Karpas-422 (cell line): Measurements from ENCODE around the gene ZNF775. TPM values are rescaled to one million over a fixed set of nuclear protein-coding genes. Genes with fewer than 3 reads are reported as not detected.

Experiments
- DNase-seq: peaks from one replicate; pipeline ENCODE4 v3.0.0-alpha.2; 2015
- H2AFZ ChIP-seq: fragments of 200-600 bp; sonication (generic); 2 replicates; pipeline ENCODE4 v1.6.1; 2014; ENCODE audit warnings: antibody characterized with exemption, low read length, mixed read lengths
- H3K27ac ChIP-seq: fragments of 200-600 bp; sonication (generic); 2 replicates; pipeline ENCODE4 v1.5.1; 2014; ENCODE audit warnings: mild to moderate bottlenecking, low read length, moderate library complexity
- H3K27me3 ChIP-seq: fragments of 200-600 bp; sonication (generic); 2 replicates; pipeline ENCODE4 v1.6.1; 2014; ENCODE audit warnings: low read length, mixed read lengths
- H3K36me3 ChIP-seq: fragments of 200-600 bp; sonication (generic); 2 replicates; pipeline ENCODE4 v1.6.1; 2014; ENCODE audit warnings: low read length, mixed read lengths; ENCODE audit not compliant: insufficient read depth
- H3K4me1 ChIP-seq: fragments of 200-600 bp; sonication (generic); 2 replicates; pipeline ENCODE4 v1.6.1; 2014; ENCODE audit warnings: mild to moderate bottlenecking, low read length, mixed read lengths
- H3K4me2 ChIP-seq: fragments of 200-600 bp; sonication (generic); 2 replicates; pipeline ENCODE4 v1.6.1; 2014; ENCODE audit warnings: low read length, low read depth, mild to moderate bottlenecking; ENCODE audit not compliant: poor library complexity, severe bottlenecking
- H3K4me3 ChIP-seq: fragments of 200-600 bp; sonication (generic); 2 replicates; pipeline ENCODE4 v1.5.1; 2014; ENCODE audit warnings: mild to moderate bottlenecking, antibody characterized with exemption, low read length, mixed read lengths
- H3K79me2 ChIP-seq: fragments of 200-600 bp; sonication (generic); 2 replicates; pipeline ENCODE4 v1.6.1; 2014; ENCODE audit warnings: mild to moderate bottlenecking, low read length, mixed read lengths
- H3K9ac ChIP-seq: fragments of 200-600 bp; sonication (generic); 2 replicates; pipeline ENCODE4 v1.6.0; 2014; ENCODE audit warnings: low read length
- H3K9me2 ChIP-seq: fragments of 200-600 bp; sonication (generic), shearing (Covaris generic); replicated peaks from 2 replicates; pipeline ENCODE4 v1.6.0; 2014; ENCODE audit warnings: mild to moderate bottlenecking, low read length, moderate library complexity; ENCODE audit not compliant: insufficient read depth
- H3K9me3 ChIP-seq: fragments of 300-700, 200-600 bp; sonication (generic); 2 replicates; pipeline ENCODE4 v1.6.1; 2014; ENCODE audit warnings: low read length, mixed read lengths
- H4K20me1 ChIP-seq: fragments of 200-600 bp; sonication (generic); 2 replicates; pipeline ENCODE4 v1.6.1; 2014; ENCODE audit warnings: mild to moderate bottlenecking, antibody characterized with exemption, low read length, low read depth; ENCODE audit not compliant: insufficient read depth
- total RNA-seq: library from RNA; depleted of rRNA; stranded (reverse); fragments of >200 nt; shearing (Covaris generic); gene quantifications from 2 replicates; pipeline ENCODE4 v1.2.3, GENCODE V29; 2014; ENCODE audit warnings: low replicate concordance

The ZNF775 gene
- total RNA-seq, 1 experiment from 2014 or later, result 1.5 TPM

DNA sequence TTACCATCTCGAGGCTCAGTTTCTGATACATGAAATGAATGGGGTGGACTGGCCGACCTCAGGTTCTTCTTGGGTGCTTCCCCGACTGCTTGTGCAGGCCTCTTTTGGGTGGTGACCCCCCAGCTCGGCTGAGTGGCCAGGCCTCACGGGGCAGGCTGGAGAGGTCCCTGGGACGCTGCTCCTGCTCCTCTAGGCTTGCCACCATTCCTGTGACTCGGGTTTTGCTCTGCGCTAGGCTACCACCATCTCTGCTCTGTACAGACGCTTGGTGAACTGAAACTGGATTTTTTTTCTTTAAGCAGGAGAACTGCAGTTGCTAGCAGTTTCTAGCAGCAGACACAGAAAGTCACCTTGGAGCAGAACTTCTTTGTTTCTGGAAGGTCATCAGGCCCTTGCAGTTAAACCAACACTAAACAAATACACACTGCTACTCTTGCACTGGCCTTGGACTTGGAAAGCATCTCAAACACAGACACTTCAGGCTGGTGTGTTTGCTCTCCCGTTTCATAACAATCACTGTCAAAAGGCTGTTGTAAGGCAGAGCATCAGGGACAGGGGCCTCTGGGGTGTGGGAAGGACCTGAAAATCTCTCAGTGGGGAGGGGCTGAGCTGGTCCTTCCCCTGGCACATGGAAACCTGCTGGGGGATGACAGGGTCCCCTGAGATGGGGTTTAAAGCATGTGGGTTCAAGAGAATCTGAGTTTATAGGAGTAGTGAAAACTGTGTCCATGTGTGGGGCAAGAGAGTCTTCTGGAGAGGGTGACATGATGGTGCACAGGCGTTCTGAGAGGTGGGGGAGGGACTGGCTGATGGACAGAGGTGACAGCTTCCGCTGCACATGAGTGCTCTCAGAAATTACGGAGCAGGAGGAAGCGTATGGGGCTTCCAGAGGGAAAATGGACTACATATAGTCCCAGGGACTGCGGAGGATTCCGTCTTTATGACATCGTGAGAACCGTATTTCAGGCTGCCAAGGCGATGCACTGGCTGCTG is 36.3 kb downstream of the ZNF775 start:
- Histone ChIP-seq H3K4me2 (no peak overlapping the region), H3K9me2 (no peaks in the 10 kb centered on the region), H2AFZ (no peak overlapping the region), H3K9ac (no peak overlapping the region), H3K27ac (no peak overlapping the region), H3K27me3 (no peaks in the 10 kb centered on the region), H3K36me3 (no peaks in the 10 kb centered on the region), H3K9me3 (no peaks in the 10 kb centered on the region), H3K4me3 (no peak overlapping the region), H4K20me1 (no peaks in the 10 kb centered on the region), H3K79me2 (no peaks in the 10 kb centered on the region), H3K4me1 (no peaks in the 10 kb centered on the region)
- no peak for DNase-seq

DNA sequence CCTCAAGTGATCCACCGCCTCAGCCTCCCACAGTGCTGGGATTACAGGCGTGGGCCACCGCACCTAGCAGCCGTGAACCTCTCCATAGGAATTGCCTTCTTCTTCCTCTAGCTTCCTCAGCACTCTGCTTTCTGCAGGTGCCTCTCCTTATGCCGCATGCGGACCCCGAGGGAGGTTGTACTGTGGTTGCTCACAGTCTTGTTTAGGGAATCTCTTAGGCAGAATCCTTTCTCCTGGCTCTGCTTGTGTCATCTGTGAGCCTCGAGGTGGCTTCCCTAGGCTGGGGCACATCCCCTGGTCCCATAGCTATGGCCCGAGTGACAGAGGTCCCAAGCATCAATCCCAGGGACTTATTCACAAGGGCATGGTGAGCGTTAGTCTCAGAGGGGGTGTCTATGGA is 38.1 kb downstream of the ZNF775 start:
- H3K9me3 ChIP-seq, result no peaks in the 10 kb centered on the region
- DNase-seq, result no peak
- no peaks in the 10 kb centered on the region for H3K79me2 ChIP-seq
- no peaks in the 10 kb centered on the region for H3K36me3 ChIP-seq
- no peaks in the 10 kb centered on the region for H4K20me1 ChIP-seq
- no peak overlapping the region for H3K4me2 ChIP-seq
- no peaks in the 10 kb centered on the region for H3K4me1 ChIP-seq
- H3K9me2 ChIP-seq, result no peaks in the 10 kb centered on the region
- no peak overlapping the region for H3K9ac ChIP-seq
- no peak overlapping the region for H2AFZ ChIP-seq
- no peak overlapping the region for H3K27ac ChIP-seq
- H3K4me3 ChIP-seq, result no peak overlapping the region
- H3K27me3 ChIP-seq, result no peaks in the 10 kb centered on the region

DNA sequence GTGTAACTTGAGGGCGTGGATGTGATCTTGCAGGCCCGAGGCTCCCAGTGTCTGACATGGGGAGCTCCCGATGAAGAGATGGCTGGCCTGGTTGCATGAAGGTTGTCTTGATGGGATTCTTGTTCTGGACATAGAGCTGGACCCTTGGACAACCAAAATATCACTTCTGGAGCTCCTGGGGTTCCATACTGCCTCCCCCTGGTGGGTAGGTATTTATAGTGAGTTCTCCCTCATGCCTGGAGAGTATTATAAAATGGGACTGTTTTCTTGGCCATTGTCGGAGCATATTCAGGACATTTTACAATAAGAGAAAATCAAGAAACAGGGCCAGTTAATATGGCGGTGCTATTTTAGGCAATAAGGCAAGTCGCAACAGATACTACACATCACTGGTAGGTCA is 38.7 kb downstream of the ZNF775 start:
- DNase-seq, result no peak
- Histone ChIP-seq H3K27ac (no peak overlapping the region), H2AFZ (no peak overlapping the region), H3K4me2 (no peak overlapping the region), H3K9ac (no peak overlapping the region), H3K79me2 (no peaks in the 10 kb centered on the region), H3K4me1 (no peaks in the 10 kb centered on the region), H4K20me1 (no peaks in the 10 kb centered on the region), H3K9me2 (no peaks in the 10 kb centered on the region), H3K27me3 (no peaks in the 10 kb centered on the region), H3K4me3 (no peak overlapping the region), H3K9me3 (no peaks in the 10 kb centered on the region), H3K36me3 (no peaks in the 10 kb centered on the region)

DNA sequence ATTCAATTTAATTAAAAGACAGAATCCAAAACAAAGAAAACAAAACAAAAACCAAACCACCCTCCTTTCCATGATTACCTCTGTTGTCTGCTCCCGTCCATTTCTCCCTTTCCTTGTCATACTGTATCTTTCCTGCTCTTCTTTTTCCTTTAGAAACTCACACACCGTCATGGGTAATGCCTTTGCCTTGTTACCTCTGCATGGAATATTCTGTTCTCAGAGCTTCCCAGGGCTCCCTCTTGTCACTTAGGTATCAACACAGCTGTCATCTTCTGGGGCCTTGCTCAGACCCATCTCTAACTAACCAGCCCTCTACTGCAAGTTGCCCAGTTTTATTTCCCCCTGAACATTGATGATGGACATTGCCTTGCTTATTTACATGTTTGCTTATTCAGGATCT is 41.1 kb downstream of the ZNF775 start:
- H3K27me3 ChIP-seq, result no peaks in the 10 kb centered on the region
- no peaks in the 10 kb centered on the region for H3K9me3 ChIP-seq
- no peak overlapping the region for H3K27ac ChIP-seq
- no peak overlapping the region for H2AFZ ChIP-seq
- no peak overlapping the region for H3K4me3 ChIP-seq
- DNase-seq, result no peak
- H4K20me1 ChIP-seq, result no peaks in the 10 kb centered on the region
- H3K4me2 ChIP-seq, result no peak overlapping the region
- H3K9ac ChIP-seq, result no peak overlapping the region
- no peaks in the 10 kb centered on the region for H3K9me2 ChIP-seq
- H3K36me3 ChIP-seq, result no peaks in the 10 kb centered on the region
- H3K4me1 ChIP-seq, result no peaks in the 10 kb centered on the region
- H3K79me2 ChIP-seq, result no peaks in the 10 kb centered on the region

DNA sequence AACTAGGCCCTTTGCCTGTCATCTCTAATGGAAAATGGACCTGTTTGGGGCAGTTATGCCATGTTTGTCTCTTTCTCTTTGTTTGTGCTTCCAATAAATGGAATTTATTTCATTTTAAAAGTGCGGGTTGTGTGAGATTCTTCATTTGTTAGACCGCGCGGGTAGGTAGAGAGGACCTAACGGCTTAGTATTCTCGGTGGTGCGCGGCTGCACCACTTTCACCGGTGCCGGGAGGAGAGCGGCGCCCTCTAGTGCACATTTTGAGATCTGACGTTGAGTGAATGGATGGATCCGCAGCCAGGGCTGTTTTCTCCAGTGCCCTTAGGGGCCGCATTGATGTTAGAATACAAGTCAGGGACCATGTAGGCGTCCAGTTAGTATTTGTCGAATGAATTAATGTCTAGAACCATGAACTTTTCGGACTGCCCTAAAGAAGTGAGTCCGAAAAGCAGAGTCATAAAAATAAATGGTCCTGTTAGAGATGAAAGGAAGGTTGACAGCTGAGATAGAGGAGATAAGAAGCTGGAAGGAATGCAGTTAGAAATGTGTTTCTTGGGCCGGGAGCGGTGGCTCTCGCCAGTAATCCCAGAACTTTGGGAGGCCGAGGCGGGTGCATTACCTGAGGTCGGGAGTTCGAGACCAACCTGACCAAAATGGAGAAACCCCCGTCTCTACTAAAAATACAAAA is 42.0 kb downstream of the ZNF775 start:
- Histone ChIP-seq H3K79me2 (no peaks in the 10 kb centered on the region), H3K9ac (no peak overlapping the region), H3K4me2 (no peak overlapping the region), H3K27me3 (no peaks in the 10 kb centered on the region), H3K4me3 (no peak overlapping the region), H3K4me1 (no peaks in the 10 kb centered on the region), H3K36me3 (no peaks in the 10 kb centered on the region), H3K9me2 (no peaks in the 10 kb centered on the region), H3K27ac (no peak overlapping the region), H4K20me1 (no peaks in the 10 kb centered on the region), H2AFZ (no peak overlapping the region), H3K9me3 (no peaks in the 10 kb centered on the region)
- DNase-seq, result peak; percentile 91

DNA sequence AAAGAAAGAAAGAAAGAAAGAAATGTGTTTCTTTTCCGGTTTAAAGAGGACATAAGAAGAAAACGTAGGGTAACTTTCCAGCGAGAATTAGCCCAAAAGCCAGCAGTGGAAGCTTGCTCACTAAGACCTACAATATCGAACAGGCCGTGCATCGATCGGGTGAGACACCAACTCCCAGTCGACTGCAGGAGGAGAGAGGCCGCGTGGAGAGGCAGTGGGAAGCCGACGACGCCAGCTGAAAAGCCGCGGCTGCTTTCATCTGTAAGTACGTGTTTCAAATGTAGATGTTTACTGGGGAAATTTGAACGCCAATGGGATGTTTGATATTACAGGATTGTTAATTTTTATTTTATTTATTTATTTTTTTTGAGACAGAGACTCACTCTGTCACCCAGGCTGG is 42.7 kb downstream of the ZNF775 start:
- H2AFZ ChIP-seq, result no peak overlapping the region
- no peaks in the 10 kb centered on the region for H3K36me3 ChIP-seq
- no peak overlapping the region for H3K9ac ChIP-seq
- no peaks in the 10 kb centered on the region for H3K4me1 ChIP-seq
- H4K20me1 ChIP-seq, result no peaks in the 10 kb centered on the region
- DNase-seq, result no peak
- no peaks in the 10 kb centered on the region for H3K79me2 ChIP-seq
- H3K9me2 ChIP-seq, result no peaks in the 10 kb centered on the region
- H3K27me3 ChIP-seq, result no peaks in the 10 kb centered on the region
- H3K4me2 ChIP-seq, result no peak overlapping the region
- H3K9me3 ChIP-seq, result no peaks in the 10 kb centered on the region
- H3K4me3 ChIP-seq, result no peak overlapping the region
- no peak overlapping the region for H3K27ac ChIP-seq

DNA sequence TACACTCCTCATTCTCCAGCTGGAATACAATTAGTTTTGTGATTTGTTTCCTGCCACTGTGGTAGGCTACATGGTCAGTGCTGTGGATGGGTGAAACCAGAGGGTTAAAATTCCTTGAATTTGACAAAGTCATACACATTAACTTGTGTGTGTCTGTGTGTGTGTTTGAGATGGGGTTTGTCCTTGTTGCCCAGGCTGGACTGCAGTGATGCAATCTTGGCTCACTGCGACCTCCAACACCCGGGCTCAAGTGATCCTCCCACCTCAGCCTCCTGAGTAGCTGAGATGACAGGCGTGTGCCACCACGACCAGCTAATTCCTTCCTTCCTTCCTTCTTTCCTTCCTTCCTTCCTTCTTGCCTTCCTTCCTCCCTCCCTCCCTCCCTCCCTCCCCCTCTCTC is 46.5 kb downstream of the ZNF775 start:
- Histone ChIP-seq H3K27me3 (no peaks in the 10 kb centered on the region), H3K4me1 (no peaks in the 10 kb centered on the region), H4K20me1 (no peaks in the 10 kb centered on the region), H3K4me3 (no peak overlapping the region), H3K9ac (no peak overlapping the region), H3K9me3 (no peaks in the 10 kb centered on the region), H2AFZ (no peak overlapping the region), H3K9me2 (no peaks in the 10 kb centered on the region), H3K27ac (no peak overlapping the region), H3K79me2 (no peaks in the 10 kb centered on the region), H3K4me2 (no peak overlapping the region), H3K36me3 (no peaks in the 10 kb centered on the region)
- no peak for DNase-seq

DNA sequence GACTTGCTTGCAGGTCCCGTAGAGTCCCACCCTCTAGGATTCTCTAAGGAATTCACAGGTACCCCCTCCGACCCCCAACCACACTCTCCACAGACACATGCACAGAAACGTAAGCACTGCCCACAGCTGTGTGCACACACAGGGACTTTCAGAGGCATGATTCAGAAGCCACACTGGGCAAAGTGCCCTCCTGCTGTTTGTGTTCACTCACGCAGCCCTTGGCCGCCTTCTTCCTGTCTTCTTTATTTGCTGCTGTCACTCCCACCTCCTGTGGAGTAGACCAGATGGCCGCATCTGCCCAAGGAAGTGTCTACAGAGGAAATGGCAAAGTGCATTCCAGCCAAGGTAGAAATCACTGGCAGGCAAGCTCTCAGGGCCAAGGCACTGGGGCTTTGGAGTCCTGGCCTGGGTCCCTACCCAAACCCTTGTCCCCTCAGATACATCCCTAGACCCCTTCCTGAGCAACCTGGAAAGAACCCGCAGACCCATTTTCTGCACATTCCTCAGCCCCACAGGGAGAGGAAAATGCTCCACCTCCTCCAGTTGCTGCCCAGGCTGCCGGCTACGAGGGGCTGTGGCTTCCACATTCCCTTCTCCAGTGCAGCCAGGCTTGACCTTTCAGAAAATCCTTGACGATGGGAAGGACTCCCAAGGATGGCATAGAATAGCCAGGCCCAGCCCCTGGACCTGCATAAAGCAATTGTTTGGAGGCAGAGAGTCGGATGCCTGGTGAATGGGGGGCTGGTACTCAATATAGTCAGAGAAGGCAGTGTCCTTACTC is 49.7 kb downstream of the ZNF775 start:
- no peaks in the 10 kb centered on the region for H3K27me3 ChIP-seq
- no peak overlapping the region for H3K4me2 ChIP-seq
- no peaks in the 10 kb centered on the region for H3K9me3 ChIP-seq
- H3K4me1 ChIP-seq, result no peaks in the 10 kb centered on the region
- H3K9me2 ChIP-seq, result no peaks in the 10 kb centered on the region
- no peaks in the 10 kb centered on the region for H3K36me3 ChIP-seq
- H3K27ac ChIP-seq, result no peak overlapping the region
- no peak for DNase-seq
- H4K20me1 ChIP-seq, result no peaks in the 10 kb centered on the region
- H3K79me2 ChIP-seq, result no peaks in the 10 kb centered on the region
- no peak overlapping the region for H3K9ac ChIP-seq
- H3K4me3 ChIP-seq, result no peak overlapping the region
- H2AFZ ChIP-seq, result no peak overlapping the region
